GM18861 (cell line): ENCODE data around the gene TLCD5.

Experiments
- ATAC-seq: cut with Tn5 transposase; IDR thresholded peaks from one replicate; pipeline ENCODE4 v1.9.1; 2021; ENCODE audit not compliant: unreplicated experiment

TLCD5 gene

DNA sequence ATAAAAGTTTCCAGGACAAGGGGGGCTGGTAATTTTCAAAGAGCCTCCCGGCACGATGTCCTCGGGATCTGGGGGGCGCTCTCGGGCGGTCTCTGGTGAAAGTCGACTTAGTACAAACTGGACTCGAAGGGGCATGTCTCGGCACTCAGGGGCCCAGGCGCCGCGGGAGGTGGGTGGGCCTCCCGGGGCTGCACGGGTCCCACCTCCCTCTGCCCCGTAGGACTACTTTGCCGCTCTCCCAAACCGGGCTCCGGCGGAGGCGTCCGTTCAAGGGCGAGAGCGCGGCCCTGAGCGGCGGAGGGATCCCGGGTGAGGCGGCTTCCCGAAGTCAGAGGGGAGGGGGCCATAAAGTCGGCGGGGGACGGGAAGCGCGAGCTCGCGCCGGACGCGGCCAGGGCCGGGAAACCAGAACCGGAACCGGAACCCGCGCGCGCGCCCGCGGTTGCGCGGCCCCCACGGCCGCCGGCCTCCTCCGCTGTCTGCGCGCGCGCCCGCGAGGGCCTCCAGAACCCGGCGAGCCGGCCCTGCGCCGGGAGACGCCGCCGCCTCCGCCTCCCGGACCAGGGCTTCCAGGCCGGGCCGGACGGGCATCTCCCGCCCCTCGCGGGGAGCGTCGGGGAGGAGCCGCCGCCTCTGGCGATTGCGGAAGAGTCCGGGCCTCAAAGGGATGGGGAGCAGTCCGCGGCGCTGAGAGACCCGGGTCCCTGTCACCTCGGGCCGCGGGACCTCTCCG is 11.0 kb downstream of the TLCD5 start, which contains the start of gene ARHGEF12:
TSS of gene ARHGEF12 (plus strand) at position 506 of the 733 bp plus-strand sequence. CDS start 831 bp downstream, outside the sequence.
- peak; percentile 28 for ATAC-seq

DNA sequence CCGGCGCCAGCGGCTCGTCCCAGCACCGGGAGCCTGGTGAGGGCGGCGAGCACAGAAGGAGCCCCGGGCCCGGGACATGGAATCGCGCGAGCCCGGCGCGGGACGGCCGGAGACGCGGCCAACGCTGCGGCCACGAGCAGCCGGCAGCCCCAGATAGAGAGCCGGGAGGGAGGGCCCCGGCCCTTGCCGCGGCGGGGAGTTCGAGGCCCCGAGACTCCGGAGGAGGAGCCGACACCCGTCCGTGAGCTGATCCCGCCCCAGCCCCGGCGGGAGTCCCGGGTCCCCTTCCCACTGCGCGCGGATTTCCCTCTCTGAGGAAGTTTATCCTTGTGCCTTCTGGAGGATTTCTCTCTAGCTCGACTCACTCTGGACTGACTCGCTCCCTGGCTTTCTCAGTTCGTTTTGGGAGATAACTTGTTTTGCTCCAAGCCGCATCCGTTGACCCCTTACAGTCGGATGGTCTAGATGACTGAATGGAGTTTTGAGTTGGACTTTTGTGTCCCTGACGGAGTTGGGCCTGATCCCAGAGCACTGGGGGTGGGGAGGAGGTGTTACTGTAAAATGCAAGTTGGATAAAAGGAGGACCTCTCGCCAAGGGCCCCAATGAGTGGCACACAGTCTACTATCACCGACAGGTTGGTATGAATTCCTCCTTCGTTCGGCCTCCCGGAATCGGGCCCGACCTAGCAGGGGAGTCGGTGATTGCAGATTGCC is 11.7 kb downstream of the TLCD5 start:
- peak; percentile 7 for ATAC-seq

DNA sequence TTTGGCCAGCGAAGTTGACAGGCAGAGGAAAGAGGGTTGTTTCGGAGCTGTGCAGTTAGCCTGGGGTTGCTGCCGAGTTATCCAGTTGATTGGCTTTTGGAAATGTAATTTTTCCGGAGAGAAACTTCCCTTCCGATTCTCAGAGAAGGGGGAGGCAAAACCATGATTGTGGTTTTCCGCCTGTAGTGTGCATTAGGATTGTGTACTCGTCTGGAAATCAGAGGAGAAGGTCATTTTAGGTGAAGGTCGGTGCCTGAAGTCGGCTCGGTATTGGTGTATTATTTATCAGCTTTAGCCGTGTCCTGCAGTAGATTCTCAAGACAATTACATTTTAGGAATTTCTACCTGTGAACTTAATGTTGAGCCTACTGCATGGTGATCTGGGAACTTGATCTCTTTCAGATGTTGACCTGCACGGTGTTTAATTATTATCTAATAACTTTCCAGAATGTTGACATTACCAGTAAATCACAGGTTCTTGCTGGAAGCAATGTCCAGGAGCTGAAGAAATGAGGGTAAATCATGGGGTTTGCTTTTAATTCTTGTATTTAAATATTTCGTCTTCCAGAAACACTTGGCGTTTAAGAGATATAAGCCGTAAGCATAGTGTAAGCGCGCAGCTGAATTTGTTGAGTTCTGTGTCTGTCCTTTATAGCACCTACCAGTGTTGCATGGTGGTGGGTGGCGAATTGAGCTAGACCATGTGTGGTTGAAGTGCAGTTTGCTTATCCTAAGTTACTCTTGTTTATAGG is 12.4 kb downstream of the TLCD5 start:
- no peak for ATAC-seq

DNA sequence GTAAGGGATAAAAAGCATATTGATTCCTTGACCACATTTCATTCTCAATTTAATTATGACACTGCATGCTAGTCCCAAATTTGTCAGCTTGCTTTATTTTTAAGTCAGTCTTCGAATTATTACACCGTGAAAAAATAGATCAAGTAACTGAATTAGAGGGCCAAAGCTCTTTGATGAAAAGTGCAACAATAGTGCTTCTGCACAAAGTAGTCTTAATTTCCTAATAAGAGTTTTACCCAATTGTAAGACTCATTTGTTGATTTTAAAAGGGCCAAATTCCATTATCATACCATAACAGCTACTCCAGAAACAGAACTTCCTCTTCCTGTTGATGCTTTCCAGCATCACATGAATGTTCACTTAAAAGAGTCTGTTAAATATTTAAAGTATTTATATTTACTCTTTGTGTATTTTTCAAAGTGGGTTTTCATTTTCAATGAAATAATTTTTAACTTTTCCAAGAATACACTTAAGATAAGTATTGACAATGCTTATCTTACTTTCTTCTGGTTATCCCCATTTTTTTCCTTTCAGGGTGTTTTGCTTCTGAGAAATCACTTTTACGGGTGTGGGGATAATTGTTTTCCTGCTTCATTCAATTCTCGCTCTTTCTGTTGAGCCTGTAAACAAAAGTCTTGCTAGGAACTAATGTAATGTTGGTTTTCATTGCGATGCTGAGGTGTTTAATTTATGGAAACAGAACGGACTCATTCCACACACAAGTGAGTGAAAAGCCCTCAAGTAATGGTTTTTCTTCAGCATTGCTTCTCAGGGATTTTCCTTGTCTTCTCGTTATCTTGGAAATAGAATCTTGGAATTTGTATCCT is 13.2 kb downstream of the TLCD5 start:
- no peak for ATAC-seq

DNA sequence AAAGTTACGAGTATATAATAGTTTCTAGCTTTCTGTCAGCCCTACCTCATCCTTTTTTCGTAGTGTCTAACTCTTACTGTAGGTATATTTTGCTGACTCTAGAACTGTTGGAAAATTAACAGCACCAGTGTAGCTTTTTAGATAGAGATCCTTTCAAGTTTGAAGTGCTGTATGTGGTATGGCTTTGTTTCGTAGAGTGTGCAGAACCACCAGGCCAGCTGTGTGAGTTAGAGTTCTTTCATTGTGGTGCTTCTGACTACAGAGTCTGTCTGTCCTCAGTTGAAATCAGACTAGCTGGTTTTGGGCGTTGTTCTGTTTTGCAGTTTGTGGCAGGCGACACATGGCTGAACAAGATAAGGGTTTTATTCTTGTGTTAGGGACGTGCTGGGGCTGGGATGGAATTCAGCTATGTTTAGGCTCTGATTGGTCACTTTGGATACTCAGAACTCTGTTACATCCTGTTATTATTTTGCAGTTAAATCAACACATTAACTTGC is 14.3 kb downstream of the TLCD5 start:
- no peak for ATAC-seq

DNA sequence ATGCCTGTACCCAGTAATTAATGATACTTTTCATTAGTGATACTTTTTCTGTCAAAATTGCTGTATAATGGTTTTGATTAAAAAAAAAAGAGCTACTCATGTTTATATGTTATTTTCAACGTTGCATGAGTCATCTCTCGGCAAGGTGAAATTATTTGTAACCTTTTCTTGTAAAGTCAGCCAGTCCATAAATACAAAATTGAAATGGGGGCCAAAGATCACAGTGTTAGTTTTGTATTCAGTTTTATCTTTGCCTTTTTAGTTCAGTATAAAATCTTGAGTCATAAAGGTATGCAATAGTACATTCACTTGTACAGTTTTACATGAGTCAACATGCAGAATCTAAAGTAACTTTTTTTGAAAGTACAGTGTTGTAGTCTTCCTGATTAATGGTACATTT is 15.4 kb downstream of the TLCD5 start:
- ATAC-seq, result no peak

DNA sequence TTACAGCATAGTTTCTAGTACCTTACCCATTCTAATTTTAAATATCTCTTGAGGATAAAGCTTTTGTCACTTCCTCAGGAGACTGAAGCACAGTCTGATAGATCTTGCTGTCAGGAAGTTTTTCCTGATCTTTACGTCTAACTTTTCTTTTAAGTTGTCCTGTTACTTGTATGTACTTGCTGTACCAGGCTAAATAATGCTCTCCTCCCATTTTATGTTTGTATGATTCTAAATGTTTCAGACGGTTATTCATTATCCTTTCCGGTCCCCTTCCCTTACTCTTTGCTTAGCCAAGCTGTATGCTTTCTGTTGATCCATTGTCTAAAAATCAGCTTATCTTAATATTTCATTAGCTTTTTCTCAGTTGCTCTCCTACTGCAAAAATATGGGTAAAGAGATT is 17.1 kb downstream of the TLCD5 start:
- ATAC-seq, result no peak

DNA sequence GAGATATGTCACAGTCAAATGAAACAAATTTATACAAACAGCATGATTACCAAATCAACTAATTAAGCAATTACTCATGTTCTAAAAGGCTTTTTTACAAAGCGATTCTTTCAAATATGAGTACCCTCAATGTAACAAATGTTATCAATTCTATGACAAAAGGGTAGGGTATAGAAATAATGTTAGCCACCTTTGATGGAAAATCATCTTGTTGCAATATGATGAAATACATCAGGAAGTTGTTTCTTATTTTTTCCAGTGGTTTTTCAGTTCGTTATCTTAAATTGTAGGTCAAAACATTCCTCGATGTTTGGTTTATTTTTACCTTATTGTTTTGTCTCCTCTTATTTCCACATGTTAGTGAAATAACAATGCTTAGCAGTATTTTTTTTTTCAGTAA is 17.6 kb downstream of the TLCD5 start:
- ATAC-seq, result no peak

DNA sequence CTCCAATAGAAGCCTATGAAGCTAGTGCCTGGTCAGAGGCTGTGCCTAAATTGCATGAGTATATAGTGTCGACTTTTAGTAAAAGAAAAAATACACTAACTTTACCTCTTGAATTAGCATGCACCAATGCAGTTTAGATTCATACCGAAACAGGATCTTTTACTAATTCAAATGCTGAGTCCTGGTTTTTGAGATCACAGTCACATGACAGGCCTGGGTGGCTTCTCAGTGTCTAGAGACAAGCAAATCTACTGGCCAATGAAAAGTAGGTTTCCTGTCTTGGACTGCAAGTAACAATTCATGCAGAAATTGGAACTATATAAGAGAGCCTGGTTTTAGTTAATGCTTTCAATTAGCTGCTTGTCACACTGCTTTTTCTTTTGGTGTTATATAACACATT is 18.3 kb downstream of the TLCD5 start:
- peak; percentile 62 for ATAC-seq

DNA sequence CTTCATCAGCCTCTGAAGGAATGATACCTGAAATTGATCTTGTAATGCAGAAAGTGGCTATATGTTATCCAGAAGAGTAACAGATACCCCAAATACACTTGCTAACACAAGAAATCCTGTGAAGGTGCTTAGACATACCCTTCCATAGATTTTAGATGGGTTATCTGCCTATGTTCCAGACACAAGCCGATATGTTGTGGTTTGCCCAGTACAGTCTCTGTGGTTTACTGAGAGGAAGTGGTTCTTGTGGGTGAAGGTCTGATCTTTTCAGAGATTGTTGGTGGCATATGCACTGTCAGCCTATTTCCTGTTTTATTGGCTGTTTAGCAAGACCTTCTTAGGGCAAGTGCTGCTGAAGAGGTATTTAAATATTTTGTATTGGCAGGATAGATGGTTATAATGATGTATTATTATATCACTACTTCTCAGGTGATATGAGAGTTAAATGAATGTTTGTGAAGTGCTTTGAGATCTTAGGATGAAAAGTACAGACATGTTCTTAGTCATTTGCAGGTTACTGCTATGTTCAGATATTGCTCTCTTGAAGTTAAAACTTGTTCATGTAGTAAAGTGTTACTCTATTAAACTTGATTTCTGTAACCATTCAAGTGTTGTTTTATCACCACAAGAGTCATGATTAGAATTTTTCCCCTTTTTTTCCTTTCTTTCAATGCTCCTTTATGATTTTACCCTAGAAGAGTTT is 19.4 kb downstream of the TLCD5 start:
- ATAC-seq, result peak; percentile 72

DNA sequence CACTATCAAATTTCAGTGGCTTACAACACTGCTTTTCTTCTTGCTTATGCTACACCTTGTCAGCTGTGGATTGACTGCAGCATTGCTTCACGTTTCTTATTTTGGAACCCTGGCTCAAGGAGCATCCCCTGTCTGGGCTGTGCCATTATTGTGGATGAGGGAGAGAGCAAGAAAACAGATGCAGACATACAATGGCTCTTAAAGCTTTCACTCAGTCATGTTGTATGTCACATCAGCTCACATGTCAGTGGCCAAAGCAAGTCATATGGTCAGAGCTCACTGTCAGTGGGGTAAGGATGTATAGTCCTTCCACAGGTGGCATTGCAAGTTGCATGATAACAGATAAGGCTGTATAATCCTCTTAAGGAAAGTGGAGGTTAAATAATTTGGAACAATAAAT is 21.1 kb downstream of the TLCD5 start:
- ATAC-seq, result no peak

DNA sequence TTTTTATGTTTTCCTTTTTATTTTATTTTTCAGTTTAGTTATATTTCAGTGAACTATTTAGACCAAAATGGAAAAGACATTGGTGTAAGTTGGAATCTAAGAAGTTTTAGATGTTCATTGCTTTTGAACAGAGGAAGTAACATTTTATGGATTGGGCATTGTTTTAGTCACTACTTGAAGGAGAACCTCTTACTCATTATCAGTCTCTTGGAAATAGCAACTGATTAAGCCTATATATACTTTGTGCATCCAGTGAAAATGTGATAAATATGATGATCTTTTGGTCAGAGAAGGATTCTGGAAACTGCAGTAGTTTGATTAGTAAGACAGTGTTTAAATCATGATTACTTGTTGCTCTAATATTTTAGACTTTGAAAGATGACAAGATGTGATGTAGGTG is 25.5 kb downstream of the TLCD5 start:
- no peak for ATAC-seq

DNA sequence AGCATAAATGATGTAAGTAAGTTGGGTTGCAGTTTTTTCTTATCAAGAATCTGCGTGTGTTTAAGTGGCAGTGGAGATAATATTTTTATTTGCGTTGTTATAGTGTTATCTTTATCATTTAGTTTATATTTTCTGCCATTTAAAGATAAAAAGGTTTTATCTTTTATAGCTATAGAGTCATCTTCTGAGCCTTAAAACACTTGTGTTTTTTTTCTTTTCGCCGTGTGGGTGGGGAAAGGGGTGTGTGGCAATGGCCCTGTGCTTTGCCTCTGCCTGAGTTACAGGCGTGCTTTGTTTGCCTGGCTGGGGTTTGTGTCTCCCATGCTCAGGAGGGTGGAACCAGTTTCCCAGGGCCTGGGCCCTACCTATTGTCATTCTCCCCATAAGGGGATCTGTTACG is 27.3 kb downstream of the TLCD5 start:
- no peak for ATAC-seq

DNA sequence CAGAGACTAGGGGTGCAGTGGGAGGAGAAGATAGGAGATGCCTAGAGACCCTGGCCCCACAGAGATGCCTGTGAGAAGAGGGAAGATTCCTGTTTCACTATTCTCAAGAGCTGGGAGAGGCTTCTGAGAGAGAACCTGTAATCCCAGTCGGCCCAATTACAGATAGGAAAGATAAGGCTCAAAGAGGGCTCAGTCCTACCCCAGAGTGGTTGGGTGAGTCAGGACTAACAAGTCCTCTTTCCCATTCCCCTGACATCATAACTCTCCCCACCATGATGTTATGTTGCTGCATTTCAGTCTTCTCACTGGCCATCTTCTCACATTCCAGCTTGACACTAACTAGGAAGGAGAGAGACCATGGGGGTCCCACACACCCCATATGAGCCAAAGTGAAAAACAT is 29.0 kb downstream of the TLCD5 start:
- no peak for ATAC-seq

DNA sequence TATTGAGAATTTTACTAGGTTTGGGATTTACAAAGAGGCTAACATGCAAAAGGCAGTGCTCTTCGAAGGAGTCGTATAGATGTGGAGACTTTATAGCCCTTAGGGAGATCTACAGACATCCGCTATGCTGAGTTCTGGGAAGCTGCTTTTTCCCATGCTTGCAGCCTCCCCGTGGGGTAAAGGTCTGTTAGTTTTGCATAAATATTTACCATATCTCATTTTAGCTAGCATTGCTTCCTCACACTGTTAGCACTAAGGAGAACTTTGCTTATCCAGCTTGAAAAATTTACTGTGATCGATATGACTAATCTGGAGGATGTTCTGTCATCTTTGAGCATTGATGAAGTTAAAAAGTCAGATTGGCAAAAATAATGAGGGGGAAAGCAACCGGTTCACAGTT is 29.7 kb downstream of the TLCD5 start:
- ATAC-seq, result no peak

DNA sequence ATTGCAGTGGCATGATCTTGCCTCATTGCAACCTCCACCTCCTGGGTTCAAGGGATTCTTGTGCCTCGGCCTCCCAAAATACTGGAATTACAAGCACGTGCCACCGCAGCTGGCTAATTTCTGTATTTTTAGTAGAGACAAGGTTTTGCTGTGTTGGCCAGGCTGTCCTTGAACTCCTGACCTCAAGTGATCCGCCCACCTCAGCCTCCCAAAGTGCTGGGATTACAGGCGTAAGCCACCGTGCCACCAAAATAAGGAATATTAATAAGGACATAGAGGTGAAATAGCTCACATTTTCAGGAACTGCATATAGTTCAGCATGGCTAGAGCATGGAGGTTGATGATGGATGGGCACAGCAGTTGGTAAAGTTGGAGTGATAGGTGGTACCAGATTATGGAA is 32.5 kb downstream of the TLCD5 start:
- no peak for ATAC-seq

DNA sequence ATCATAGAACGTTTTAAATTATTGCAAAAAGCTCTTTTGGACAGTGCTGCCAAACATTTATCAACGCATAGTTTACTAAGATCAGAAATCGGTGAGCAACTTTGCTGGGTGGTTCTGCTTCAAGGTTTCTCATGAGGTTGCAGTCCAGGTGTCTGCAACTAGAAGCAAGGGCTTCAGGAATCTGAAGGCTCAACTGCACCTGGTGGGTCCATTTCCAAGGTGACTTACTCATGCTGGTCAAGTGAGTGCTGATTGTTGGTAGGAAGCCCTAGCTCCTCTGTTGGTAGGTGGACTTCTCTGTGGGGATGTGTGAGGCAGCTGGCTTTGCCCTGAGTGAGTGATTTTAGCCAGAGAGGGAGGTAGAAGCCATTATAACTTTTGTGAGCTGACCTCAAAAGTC is 33.6 kb downstream of the TLCD5 start:
- no peak for ATAC-seq

DNA sequence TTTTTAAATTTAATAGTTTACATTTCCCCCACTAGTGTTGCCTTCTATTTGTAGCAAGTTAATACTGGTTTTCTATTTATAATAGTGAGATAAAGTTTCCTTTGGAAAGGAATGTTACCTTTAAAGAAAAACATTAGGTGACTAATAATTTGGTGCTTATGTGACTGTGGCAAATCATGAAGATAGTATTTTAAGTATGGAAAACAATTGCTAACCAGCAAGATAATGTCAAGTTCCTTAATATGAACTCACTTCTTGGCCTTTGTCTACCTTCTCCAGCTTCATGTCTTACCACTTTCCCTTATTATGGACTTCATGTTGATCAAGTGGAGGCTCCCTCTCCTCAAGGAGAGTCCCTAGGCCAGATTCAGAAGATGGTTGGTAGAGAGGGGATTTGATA is 38.3 kb downstream of the TLCD5 start:
- ATAC-seq, result no peak

DNA sequence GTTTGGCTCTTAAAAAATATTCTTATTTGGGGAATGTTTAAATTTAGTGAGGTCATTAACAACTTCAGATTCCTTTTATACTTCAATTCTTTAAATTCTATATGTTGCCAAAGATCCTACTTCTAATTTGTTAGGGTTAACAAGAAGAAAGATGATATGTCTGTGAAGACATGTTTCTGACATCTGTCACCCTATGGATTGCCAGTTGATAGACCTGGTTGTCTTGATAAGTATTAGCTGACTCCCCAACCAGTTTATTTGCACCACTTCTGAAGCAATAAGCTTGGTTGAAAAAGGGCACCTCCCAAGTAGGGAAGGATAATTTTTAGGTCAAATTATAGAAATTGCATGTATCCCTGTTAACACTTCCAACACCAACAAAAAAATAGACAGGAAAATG is 40.4 kb downstream of the TLCD5 start:
- ATAC-seq, result no peak

DNA sequence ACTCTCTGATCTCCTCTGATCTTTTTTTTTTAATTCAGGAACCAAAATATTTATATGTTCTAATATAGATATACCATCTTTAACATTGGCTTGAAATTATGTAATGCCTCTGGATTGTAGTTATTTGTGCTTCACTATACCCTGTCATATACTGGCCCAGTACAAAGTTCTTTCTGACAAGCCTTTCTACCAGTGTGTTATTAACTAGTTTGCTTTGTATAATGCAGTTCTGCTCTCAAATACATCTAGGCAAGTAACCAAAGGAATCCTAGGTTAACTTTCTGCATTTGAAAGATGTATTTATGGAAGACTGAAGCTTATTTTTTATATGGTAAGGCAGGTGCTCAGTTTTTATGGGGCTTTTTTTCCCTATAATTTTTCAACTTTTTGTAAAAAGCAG is 47.2 kb downstream of the TLCD5 start:
- no peak for ATAC-seq
